Activated effector memory CD4-positive, alpha-beta T cell treated with Interleukin-2 at 50 U/mL for 16 hours (primary cell): ENCODE data around the gene UNC5C.
"Not testable (repeated sequence)": the region's sequence is repeated elsewhere in the genome, so short reads cannot be mapped to it uniquely, and the experiment has no call there.

ENCODE experiments used
- DNase-seq: peaks from one replicate; pipeline ENCODE4 v3.0.0-alpha.2; 2020

UNC5C gene

GRCh38 chr4:95161781-95162469 lies 386.8 kb downstream of the UNC5C start:
- DNase-seq = no peak

GRCh38 chr4:95159384-95159783 lies 389.4 kb downstream of the UNC5C start:
- no peak for DNase-seq

GRCh38 chr4:95158626-95159025 lies 390.1 kb downstream of the UNC5C start:
- DNase-seq = no peak

- DNase-seq = no peak
Measured at GRCh38 chr4:95158045-95158444, 390.7 kb downstream of the UNC5C start.

- DNase-seq = no peak
Measured at GRCh38 chr4:95157596-95157995, 391.2 kb downstream of the UNC5C start.

- DNase-seq = no peak
Measured at GRCh38 chr4:95156452-95156765, 392.4 kb downstream of the UNC5C start.

- no peak for DNase-seq
Measured at GRCh38 chr4:95155759-95156451, 392.9 kb downstream of the UNC5C start.

GRCh38 chr4:95153182-95153581 lies 395.6 kb downstream of the UNC5C start:
- DNase-seq = no peak

GRCh38 chr4:95151255-95151654 lies 397.5 kb downstream of the UNC5C start:
- DNase-seq = no peak

GRCh38 chr4:95142932-95143331 lies 405.8 kb downstream of the UNC5C start:
- no peak for DNase-seq

- DNase-seq = no peak
Measured at GRCh38 chr4:95141361-95141760, 407.4 kb downstream of the UNC5C start.

GRCh38 chr4:95139424-95139823 lies 409.3 kb downstream of the UNC5C start:
- not testable (repeated sequence) for DNase-seq

GRCh38 chr4:95134016-95134415 lies 414.8 kb downstream of the UNC5C start:
- not testable (repeated sequence) for DNase-seq

GRCh38 chr4:95129821-95130311 lies 418.9 kb downstream of the UNC5C start:
- no peak for DNase-seq

- DNase-seq = no peak
Measured at GRCh38 chr4:95129031-95129430, 419.7 kb downstream of the UNC5C start.

- no peak for DNase-seq
Measured at GRCh38 chr4:95124906-95125504, 423.8 kb downstream of the UNC5C start.

GRCh38 chr4:95122001-95122400 lies 426.8 kb downstream of the UNC5C start:
- no peak for DNase-seq

- DNase-seq = no peak
Measured at GRCh38 chr4:95120456-95120855, 428.3 kb downstream of the UNC5C start.

GRCh38 chr4:95118497-95118896 lies 430.3 kb downstream of the UNC5C start:
- no peak for DNase-seq

- DNase-seq = no peak
Measured at GRCh38 chr4:95114521-95114920, 434.3 kb downstream of the UNC5C start.
